HCT116 (cell line): ENCODE results near the gene DNAAF8. TPM values are rescaled to one million over a fixed set of nuclear protein-coding genes. Genes with fewer than 3 reads are reported as not detected.

Experiments
- ATAC-seq: fragments of 200-7000 bp; cut with Tn5 transposase; 2 replicates; pipeline ENCODE4 v1.9.1; 2020; ENCODE audit warnings: mild to moderate bottlenecking, moderate library complexity
- BruUV-seq: library from RNA; stranded (reverse); fragments of 400-500 nt; replicated peaks from 2 replicates; lab custom pipeline; 2021; lab: Mats Ljungman, UMichigan
- CTCF ChIA-PET: fragments of 300-600 bp; sonication (Branson Sonifier 250); formaldehyde crosslinking; loops from one replicate; lab custom pipeline; 2021; ENCODE audit warnings: antibody characterized with exemption; lab: Charles Lee
- POLR2A ChIA-PET: fragments of 300-600, 350-600 bp; sonication (Branson Sonifier 250); formaldehyde crosslinking; loops from one replicate; lab custom pipeline; 2021; ENCODE audit warnings: antibody characterized with exemption; lab: Charles Lee
- RAD21 ChIA-PET, 2 experiments: fragments of 300-600 bp; sonication (Branson Sonifier 250); formaldehyde crosslinking; loops; one replicate each; lab custom pipeline; 2023; ENCODE audit warnings: low total read pairs in 2 of 2; ENCODE audit not compliant: uncharacterized antibody in 2 of 2, unreplicated experiment in 2 of 2, low non-redundant PET in 1 of 2; lab: Charles Lee
- DNase-seq: peaks from one replicate; pipeline ENCODE4 v3.0.0-alpha.2; 2010; ENCODE audit warnings: low read depth, low spot score
- H2AFZ ChIP-seq: fragments of 200-600 bp; shearing (Covaris generic), sonication (generic); 2 replicates; pipeline ENCODE4 v1.6.1; 2017; ENCODE audit warnings: low read depth, mixed run types, mixed read lengths, antibody characterized with exemption, low read length; ENCODE audit not compliant: poor library complexity, severe bottlenecking
- H3K27ac ChIP-seq: 2 replicates; pipeline ENCODE4 v1.5.1; 2012; ENCODE audit warnings: low read depth, low read length
- H3K27me3 ChIP-seq: fragments of 200-600 bp; sonication (generic); 2 replicates; pipeline ENCODE4 v1.6.1; 2016; ENCODE audit warnings: mixed run types, low read length, mixed read lengths; ENCODE audit not compliant: insufficient read depth
- H3K36me3 ChIP-seq, 2 experiments: fragments of 200-500 bp in 1 of 2; fragments of 200-600 bp in 1 of 2; sonication (Bioruptor generic) in 1 of 2; sonication (generic) in 1 of 2; 2 replicates each; pipeline versions ENCODE4 v1.5.1 to v1.6.1; 2014 to 2016; ENCODE audit warnings: low read length in 2 of 2, inconsistent platforms in 1 of 2, mixed read lengths in 1 of 2, mixed run types in 1 of 2; ENCODE audit not compliant: insufficient read depth in 2 of 2, control insufficient read depth in 1 of 2
- H3K4me1 ChIP-seq, 2 experiments: fragments of 200-600 bp in 1 of 2; sonication (generic) in 1 of 2; 2 replicates each; pipeline versions ENCODE4 v1.5.1 to v1.6.1; 2012 to 2017; ENCODE audit warnings: low read length in 2 of 2, inconsistent platforms in 1 of 2, mild to moderate bottlenecking in 1 of 2, mixed read lengths in 1 of 2, mixed run types in 1 of 2, moderate library complexity in 1 of 2; ENCODE audit not compliant: insufficient read depth in 2 of 2, control insufficient read depth in 1 of 2
- H3K4me2 ChIP-seq: fragments of 200-600 bp; sonication (generic); 2 replicates; pipeline ENCODE4 v1.6.1; 2017; ENCODE audit warnings: mixed run types, low read length, mixed read lengths
- H3K4me3 ChIP-seq, 2 experiments: fragments of 200-600 bp in 1 of 2; sonication (generic) in 1 of 2; replicated peaks in 1 of 2; 2 replicates each; pipeline ENCODE4 v1.5.1; 2011 to 2016; ENCODE audit warnings: low read length in 2 of 2, control low read depth in 1 of 2, low read depth in 1 of 2, mild to moderate bottlenecking in 1 of 2, mixed read lengths in 1 of 2, mixed run types in 1 of 2
- H3K79me2 ChIP-seq: fragments of 200-600 bp; sonication (generic); 2 replicates; pipeline ENCODE4 v1.6.1; 2017; ENCODE audit warnings: mild to moderate bottlenecking, mixed run types, low read length, moderate library complexity, mixed read lengths; ENCODE audit not compliant: insufficient read depth
- H3K9ac ChIP-seq: fragments of 200-600 bp; sonication (generic); 2 replicates; pipeline ENCODE4 v1.6.1; 2016; ENCODE audit warnings: low read length, mixed read lengths
- H3K9me2 ChIP-seq: fragments of 200-600 bp; sonication (generic), shearing (Covaris generic); 2 replicates; pipeline ENCODE4 v1.6.1; 2017; ENCODE audit warnings: mixed run types, mild to moderate bottlenecking, moderate library complexity; ENCODE audit not compliant: insufficient read depth
- H3K9me3 ChIP-seq, 2 experiments: fragments of 200-500 bp in 1 of 2; fragments of 200-600 bp in 1 of 2; sonication (Bioruptor generic) in 1 of 2; sonication (generic) in 1 of 2; 2 replicates each; pipeline ENCODE4 v1.6.1; 2014 to 2017; ENCODE audit warnings: low read length in 2 of 2, mixed read lengths in 2 of 2, inconsistent platforms in 1 of 2, low read depth in 1 of 2, mild to moderate bottlenecking in 1 of 2, mixed run types in 1 of 2, moderate library complexity in 1 of 2; ENCODE audit not compliant: control insufficient read depth in 1 of 2, insufficient read depth in 1 of 2
- H4K20me1 ChIP-seq: fragments of 200-600 bp; sonication (generic), shearing (Covaris generic); 2 replicates; pipeline ENCODE4 v1.6.1; 2017; ENCODE audit warnings: mixed run types, mild to moderate bottlenecking, moderate library complexity; ENCODE audit not compliant: insufficient read depth
- CBX3 ChIP-seq: IDR thresholded peaks from 2 replicates; pipeline ENCODE4 v1.6.1; 2012; ENCODE audit warnings: low read depth
- CEBPB ChIP-seq: IDR thresholded peaks from 2 replicates; pipeline ENCODE4 v1.6.1; 2012; ENCODE audit warnings: low read depth
- EGR1 ChIP-seq: IDR thresholded peaks from 2 replicates; pipeline ENCODE4 v1.6.1; 2012; ENCODE audit warnings: low read depth
- ELF1 ChIP-seq: IDR thresholded peaks from 2 replicates; pipeline ENCODE4 v1.6.1; 2012; ENCODE audit warnings: low read depth, borderline replicate concordance
- EZH2 ChIP-seq: fragments of 200-600 bp; sonication (generic); IDR thresholded peaks from 2 replicates; pipeline ENCODE4 v1.6.1; 2017; ENCODE audit warnings: antibody characterized with exemption, mixed run types
- EZH2phosphoT487 ChIP-seq: fragments of 200-600 bp; IDR thresholded peaks from 2 replicates; pipeline ENCODE4 v1.6.1; 2018; ENCODE audit warnings: antibody characterized with exemption, borderline replicate concordance
- FOSL1 ChIP-seq: IDR thresholded peaks from 2 replicates; pipeline ENCODE4 v1.6.1; 2012; ENCODE audit warnings: low read depth
- JUND ChIP-seq: IDR thresholded peaks from 2 replicates; pipeline ENCODE4 v1.6.1; 2012
- MAX ChIP-seq: IDR thresholded peaks from 2 replicates; pipeline ENCODE4 v1.6.1; 2012
- POLR2A ChIP-seq: IDR thresholded peaks from 2 replicates; pipeline ENCODE4 v1.7.0; 2011; ENCODE audit warnings: borderline replicate concordance; ENCODE audit not compliant: insufficient read depth, insufficient read length; ENCODE audit errors: extremely low read depth
- RAD21 ChIP-seq: IDR thresholded peaks from 2 replicates; pipeline ENCODE4 v1.6.1; 2012; ENCODE audit warnings: low read depth, mild to moderate bottlenecking
- REST ChIP-seq: IDR thresholded peaks from 2 replicates; pipeline ENCODE4 v1.6.1; 2012; ENCODE audit warnings: low read depth
- SIN3A ChIP-seq: IDR thresholded peaks from 2 replicates; pipeline ENCODE4 v1.6.1; 2012; ENCODE audit warnings: low read depth
- SP1 ChIP-seq: IDR thresholded peaks from 2 replicates; pipeline ENCODE4 v1.6.1; 2012; ENCODE audit warnings: low read depth
- SRF ChIP-seq: IDR thresholded peaks from 2 replicates; pipeline ENCODE4 v1.6.1; 2012; ENCODE audit warnings: low read depth
- YY1 ChIP-seq: IDR thresholded peaks from 2 replicates; pipeline ENCODE4 v1.6.1; 2011; ENCODE audit warnings: low read length, low read depth, moderate library complexity, mild to moderate bottlenecking; ENCODE audit not compliant: insufficient replicate concordance; ENCODE audit errors: extremely low read depth
- ZFX ChIP-seq: fragments of 450-650 bp; IDR thresholded peaks from 2 replicates; pipeline ENCODE4 v1.6.1; 2017
- ZNF274 ChIP-seq: fragments of 200-500 bp; sonication (Bioruptor generic); IDR thresholded peaks from 2 replicates; pipeline ENCODE4 v1.6.1; 2014; ENCODE audit warnings: mild to moderate bottlenecking, low read depth, low read length, inconsistent platforms
- intact Hi-C: fragments of 100-400 bp; cut with micrococcal nuclease; formaldehyde crosslinking; loops from 2 replicates; pipeline ENCODE4 v1.10.0; 2022
- total RNA-seq: library from RNA; stranded (reverse); gene quantifications from one replicate; pipeline ENCODE4 v1.2.1, GENCODE V29; 2021; ENCODE audit not compliant: unreplicated experiment
- TF ChIP-seq, protein P1 (sequence below), 3 experiments: fragments of 200-600 bp in 1 of 3; sonication (generic) in 1 of 3; IDR thresholded peaks in 2 of 3; conservative IDR thresholded peaks in 1 of 3; 2 replicates each; pipeline ENCODE4 v1.5.1; 2012 to 2017; ENCODE audit warnings: low read depth in 2 of 3, low read length in 2 of 3, antibody characterized with exemption in 1 of 3, borderline replicate concordance in 1 of 3, control low read depth in 1 of 3, mild to moderate bottlenecking in 1 of 3, mixed read lengths in 1 of 3, mixed run types in 1 of 3, moderate library complexity in 1 of 3; ENCODE audit not compliant: insufficient read depth in 1 of 3

Gene DNAAF8
- total RNA-seq, 1 experiment from 2014 or later: 1.0 TPM

DNA sequence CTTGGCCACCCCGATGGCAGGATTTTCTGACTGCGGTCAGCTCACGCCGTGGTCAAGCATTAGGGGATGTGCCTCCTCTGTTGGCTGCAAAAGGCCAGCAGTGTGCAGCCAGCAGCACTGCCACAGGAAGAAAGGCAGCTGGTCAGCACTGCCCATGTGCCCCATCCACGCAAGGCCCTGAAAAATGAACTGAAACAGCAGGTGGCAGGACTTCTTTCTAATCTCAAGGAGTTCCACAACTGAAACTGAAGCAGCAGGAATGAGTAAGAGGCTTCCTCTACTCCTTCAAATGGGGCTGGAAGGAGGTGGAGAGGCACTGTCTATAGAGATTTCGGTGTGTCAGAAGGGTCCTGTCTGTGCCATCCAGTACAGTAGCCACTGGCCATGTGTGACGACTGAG, 29.5 kb downstream of the DNAAF8 start (continued):
- no peak for TF ChIP-seq ELF1
- TF ChIP-seq MAX: no peak
- no peak for TF ChIP-seq EGR1
- no peak for TF ChIP-seq ZNF274
- TF ChIP-seq, all 23 proteins: peak for 0

- no peak for ATAC-seq
- peak overlapping the region; percentile 92 to 93 for H3K4me3 ChIP-seq
- no peaks in the 10 kb centered on the region for H3K9me3 ChIP-seq
- H4K20me1 ChIP-seq: no peaks in the 10 kb centered on the region
- peak overlapping the region; percentile 91 for H3K9ac ChIP-seq
- POLR2A ChIA-PET: no interaction called here
- TF ChIP-seq SIN3A (no peak), YY1 (no peak), JUND (no peak), RAD21 (no peak), REST (no peak), POLR2A (no peak), SRF (no peak), FOSL1 (no peak), ELF1 (no peak), CBX3 (no peak), EZH2phosphoT487 (no peak), SP1 (no peak), MAX (no peak), CEBPB (no peak), EZH2 (no peak), ZFX (no peak)
- TF ChIP-seq, protein P1, sequence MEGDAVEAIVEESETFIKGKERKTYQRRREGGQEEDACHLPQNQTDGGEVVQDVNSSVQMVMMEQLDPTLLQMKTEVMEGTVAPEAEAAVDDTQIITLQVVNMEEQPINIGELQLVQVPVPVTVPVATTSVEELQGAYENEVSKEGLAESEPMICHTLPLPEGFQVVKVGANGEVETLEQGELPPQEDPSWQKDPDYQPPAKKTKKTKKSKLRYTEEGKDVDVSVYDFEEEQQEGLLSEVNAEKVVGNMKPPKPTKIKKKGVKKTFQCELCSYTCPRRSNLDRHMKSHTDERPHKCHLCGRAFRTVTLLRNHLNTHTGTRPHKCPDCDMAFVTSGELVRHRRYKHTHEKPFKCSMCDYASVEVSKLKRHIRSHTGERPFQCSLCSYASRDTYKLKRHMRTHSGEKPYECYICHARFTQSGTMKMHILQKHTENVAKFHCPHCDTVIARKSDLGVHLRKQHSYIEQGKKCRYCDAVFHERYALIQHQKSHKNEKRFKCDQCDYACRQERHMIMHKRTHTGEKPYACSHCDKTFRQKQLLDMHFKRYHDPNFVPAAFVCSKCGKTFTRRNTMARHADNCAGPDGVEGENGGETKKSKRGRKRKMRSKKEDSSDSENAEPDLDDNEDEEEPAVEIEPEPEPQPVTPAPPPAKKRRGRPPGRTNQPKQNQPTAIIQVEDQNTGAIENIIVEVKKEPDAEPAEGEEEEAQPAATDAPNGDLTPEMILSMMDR (IDR thresholded peaks at IDR 0.05 in 2 of 3, conservative IDR thresholded peaks at IDR 0.05 in 1 of 3; ENCODE audit: borderline replicate concordance in 1 of 3, insufficient read depth in 1 of 3, low read depth in 2 of 3, low read length in 2 of 3): no peak
- TF ChIP-seq, all 23 proteins: peak for 0
- Histone ChIP-seq H2AFZ (no peak overlapping the region), H3K27ac (peak overlapping the region; percentile 56), H3K9me2 (no peaks in the 10 kb centered on the region), H3K4me1 (peaks cover 12 to 23% of the 10 kb centered on the region in 2 experiments), H3K79me2 (peaks cover 21% of the 10 kb centered on the region; the same call in 1 of the 2 replicates), H3K27me3 (no peaks in the 10 kb centered on the region), H3K4me2 (peak overlapping the region; percentile 82), H3K36me3 (peaks cover 14 to 17% of the 10 kb centered on the region in 2 experiments; a peak in 3 of 4 replicates)
- no peak for DNase-seq
- TSS peak; percentile 48 for BruUV-seq
- CTCF ChIA-PET: no interaction called here
- intact Hi-C loops: loop anchor here (2.0 to 5.0 kb wide), 2 partner anchors 31 to 182 kb away; partner anchors contain the start of genes ANKS3 and DNAAF8
- RAD21 ChIA-PET: no interaction called here
Observed at GRCh38 chr16:4765511-4766474, 31.5 kb downstream of the DNAAF8 start.
